DND-41 (cell line): ENCODE data around the gene SPNS2.
A peak's percentile ranks its signal among the peaks of the same experiment; 100 is the strongest.

Experiments
- ATAC-seq: fragments of 200-7000 bp; cut with Tn5 transposase; 3 replicates; pipeline ENCODE4 v1.9.1; 2021; ENCODE audit warnings: low read depth; ENCODE audit not compliant: insufficient read depth
- DNase-seq: peaks from one replicate; pipeline ENCODE4 v3.0.0-alpha.2; 2020
- H2AFZ ChIP-seq: 2 replicates; pipeline ENCODE4 v1.6.0; 2012; ENCODE audit warnings: low read depth, low read length
- H3K27ac ChIP-seq: 2 replicates; pipeline ENCODE4 v1.5.1; 2012; ENCODE audit warnings: low read length, inconsistent platforms
- H3K27me3 ChIP-seq: fragments of 200-600 bp; sonication (generic); 2 replicates; pipeline ENCODE4 v1.6.0; 2012; ENCODE audit warnings: low read length, mild to moderate bottlenecking, inconsistent platforms; ENCODE audit not compliant: insufficient read depth, poor library complexity
- H3K36me3 ChIP-seq: 2 replicates; pipeline ENCODE4 v1.5.1; 2012; ENCODE audit warnings: low read length, inconsistent platforms; ENCODE audit not compliant: insufficient read depth
- H3K4me1 ChIP-seq: 2 replicates; pipeline ENCODE4 v1.5.1; 2012; ENCODE audit warnings: mild to moderate bottlenecking, low read length; ENCODE audit not compliant: insufficient read depth
- H3K4me2 ChIP-seq: 2 replicates; pipeline ENCODE4 v1.6.0; 2012; ENCODE audit warnings: mild to moderate bottlenecking, moderate library complexity, low read length, inconsistent platforms; ENCODE audit not compliant: insufficient read depth
- H3K4me3 ChIP-seq, 2 experiments: fragments of 200-600 bp in 1 of 2; shearing (Covaris generic) in 1 of 2; 2 replicates each; pipeline ENCODE4 v1.5.1; 2012 to 2016; ENCODE audit warnings: inconsistent platforms in 2 of 2, low read length in 2 of 2, mild to moderate bottlenecking in 2 of 2, low read depth in 1 of 2, moderate library complexity in 1 of 2
- H3K79me2 ChIP-seq: 2 replicates; pipeline ENCODE4 v1.6.0; 2012; ENCODE audit warnings: low read length, inconsistent platforms; ENCODE audit not compliant: insufficient read depth
- H3K9ac ChIP-seq: 2 replicates; pipeline ENCODE4 v1.6.0; 2012; ENCODE audit warnings: low read depth, mild to moderate bottlenecking, inconsistent platforms, low read length, moderate library complexity
- H3K9me3 ChIP-seq: 2 replicates; pipeline ENCODE4 v1.5.1; 2012; ENCODE audit warnings: low read length, moderate library complexity, mild to moderate bottlenecking, inconsistent platforms; ENCODE audit not compliant: insufficient read depth, severe bottlenecking
- H4K20me1 ChIP-seq: 2 replicates; pipeline ENCODE4 v1.6.0; 2012; ENCODE audit warnings: low read length; ENCODE audit not compliant: insufficient read depth
- EZH2 ChIP-seq: IDR thresholded peaks from 3 replicates; pipeline ENCODE4 v1.6.1; 2012; ENCODE audit warnings: borderline replicate concordance, low read depth, mild to moderate bottlenecking, moderate library complexity, low read length, inconsistent platforms; ENCODE audit not compliant: severe bottlenecking
- TF ChIP-seq, protein P1 (sequence below): IDR thresholded peaks from 2 replicates; pipeline ENCODE4 v1.5.1; 2012; ENCODE audit warnings: borderline replicate concordance, low read length, moderate library complexity, mild to moderate bottlenecking; ENCODE audit not compliant: poor library complexity, severe bottlenecking; ENCODE audit errors: extremely low read depth

The SPNS2 gene

DNA sequence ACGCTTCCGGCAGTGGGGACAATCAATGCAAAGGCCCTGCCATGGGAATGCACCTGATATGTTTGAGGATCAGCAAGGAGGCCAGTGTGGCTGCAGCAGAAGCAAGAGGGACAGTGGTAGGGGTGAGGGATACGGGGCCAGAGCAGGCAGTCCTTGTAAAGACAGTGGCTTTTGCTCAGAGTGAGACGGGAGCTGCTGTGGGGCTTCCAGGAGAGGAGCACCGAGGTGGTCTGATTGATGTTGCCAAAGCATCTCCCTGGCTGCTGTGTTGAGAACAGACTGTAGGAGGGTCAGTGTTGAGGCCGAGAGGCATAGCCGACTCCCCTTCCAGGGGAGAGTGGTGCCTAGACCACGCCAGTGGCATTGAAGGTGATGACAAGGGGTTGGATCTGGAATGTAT lies 11.4 kb upstream of the SPNS2 start:
- no peaks in the 10 kb centered on the region for H4K20me1 ChIP-seq
- H3K27ac ChIP-seq = no peak overlapping the region
- TF ChIP-seq, protein P1, sequence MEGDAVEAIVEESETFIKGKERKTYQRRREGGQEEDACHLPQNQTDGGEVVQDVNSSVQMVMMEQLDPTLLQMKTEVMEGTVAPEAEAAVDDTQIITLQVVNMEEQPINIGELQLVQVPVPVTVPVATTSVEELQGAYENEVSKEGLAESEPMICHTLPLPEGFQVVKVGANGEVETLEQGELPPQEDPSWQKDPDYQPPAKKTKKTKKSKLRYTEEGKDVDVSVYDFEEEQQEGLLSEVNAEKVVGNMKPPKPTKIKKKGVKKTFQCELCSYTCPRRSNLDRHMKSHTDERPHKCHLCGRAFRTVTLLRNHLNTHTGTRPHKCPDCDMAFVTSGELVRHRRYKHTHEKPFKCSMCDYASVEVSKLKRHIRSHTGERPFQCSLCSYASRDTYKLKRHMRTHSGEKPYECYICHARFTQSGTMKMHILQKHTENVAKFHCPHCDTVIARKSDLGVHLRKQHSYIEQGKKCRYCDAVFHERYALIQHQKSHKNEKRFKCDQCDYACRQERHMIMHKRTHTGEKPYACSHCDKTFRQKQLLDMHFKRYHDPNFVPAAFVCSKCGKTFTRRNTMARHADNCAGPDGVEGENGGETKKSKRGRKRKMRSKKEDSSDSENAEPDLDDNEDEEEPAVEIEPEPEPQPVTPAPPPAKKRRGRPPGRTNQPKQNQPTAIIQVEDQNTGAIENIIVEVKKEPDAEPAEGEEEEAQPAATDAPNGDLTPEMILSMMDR = no peak
- no peak for TF ChIP-seq EZH2
- no peak overlapping the region for H3K9ac ChIP-seq
- no peaks in the 10 kb centered on the region for H3K9me3 ChIP-seq
- no peak for DNase-seq
- no peak for ATAC-seq
- no peaks in the 10 kb centered on the region for H3K27me3 ChIP-seq
- H2AFZ ChIP-seq = no peak overlapping the region
- H3K36me3 ChIP-seq = peaks cover 15% of the 10 kb centered on the region; the same call in 1 of the 2 replicates
- H3K4me2 ChIP-seq = no peak overlapping the region
- H3K4me1 ChIP-seq = no peaks in the 10 kb centered on the region
- H3K79me2 ChIP-seq = no peaks in the 10 kb centered on the region
- no peak overlapping the region for H3K4me3 ChIP-seq

DNA sequence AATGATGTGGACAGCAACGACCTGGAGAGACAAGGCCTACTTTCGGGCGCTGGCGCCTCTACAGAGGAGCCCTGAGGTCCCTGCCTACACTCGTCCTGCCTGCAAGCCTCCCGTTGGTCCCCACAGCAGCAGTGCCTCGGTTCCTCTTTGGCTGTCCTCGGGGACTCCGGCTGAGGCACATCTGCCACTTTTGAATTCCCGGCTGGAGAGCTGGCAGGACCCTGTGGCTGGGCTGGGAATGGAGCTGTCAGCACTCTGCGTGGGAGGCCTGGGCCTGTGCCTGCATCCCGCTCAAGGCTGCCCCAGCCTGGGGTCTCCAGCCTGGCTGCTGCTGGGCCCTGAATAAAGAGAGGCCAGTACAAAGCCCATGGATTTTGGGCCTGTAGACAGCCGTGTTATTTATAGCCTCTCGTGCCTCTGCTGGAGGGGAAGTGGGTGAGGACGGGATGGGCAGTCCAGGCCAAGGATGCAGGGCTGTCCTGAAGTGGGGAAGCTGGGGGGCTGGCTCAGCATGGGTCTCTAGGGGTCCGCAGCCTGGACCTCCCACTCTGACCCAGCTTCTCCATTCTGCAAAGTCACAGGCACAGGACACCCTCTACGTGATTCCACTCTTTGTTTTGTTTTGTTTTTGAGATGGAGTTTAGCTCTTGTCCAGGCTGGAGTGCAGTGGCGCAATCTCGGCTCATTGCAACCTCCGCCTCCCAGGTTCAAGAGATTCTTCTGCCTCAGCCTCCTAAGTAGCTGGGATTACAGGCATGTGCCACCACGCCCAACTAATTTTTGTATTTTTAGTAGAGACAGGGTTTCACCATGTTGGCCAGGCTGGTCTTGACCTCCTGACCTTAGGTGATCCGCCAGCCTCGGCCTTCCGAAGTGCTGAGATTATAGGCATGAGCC lies 10.6 kb upstream of the SPNS2 start:
- no peak for TF ChIP-seq EZH2
- TF ChIP-seq, protein P1 = no peak
- Histone ChIP-seq H3K36me3 (peaks cover 15% of the 10 kb centered on the region; the same call in 1 of the 2 replicates), H2AFZ (no peak overlapping the region), H3K79me2 (no peaks in the 10 kb centered on the region), H3K9ac (no peak overlapping the region), H3K4me1 (no peaks in the 10 kb centered on the region), H3K4me2 (no peak overlapping the region), H4K20me1 (0 out of 2 replicates have a peak, but pooled peaks cover 1% of the 10 kb centered on the region), H3K27ac (no peak overlapping the region), H3K9me3 (no peaks in the 10 kb centered on the region), H3K27me3 (no peaks in the 10 kb centered on the region), H3K4me3 (no peak overlapping the region)
- ATAC-seq (no peak), DNase-seq (no peak)

DNA sequence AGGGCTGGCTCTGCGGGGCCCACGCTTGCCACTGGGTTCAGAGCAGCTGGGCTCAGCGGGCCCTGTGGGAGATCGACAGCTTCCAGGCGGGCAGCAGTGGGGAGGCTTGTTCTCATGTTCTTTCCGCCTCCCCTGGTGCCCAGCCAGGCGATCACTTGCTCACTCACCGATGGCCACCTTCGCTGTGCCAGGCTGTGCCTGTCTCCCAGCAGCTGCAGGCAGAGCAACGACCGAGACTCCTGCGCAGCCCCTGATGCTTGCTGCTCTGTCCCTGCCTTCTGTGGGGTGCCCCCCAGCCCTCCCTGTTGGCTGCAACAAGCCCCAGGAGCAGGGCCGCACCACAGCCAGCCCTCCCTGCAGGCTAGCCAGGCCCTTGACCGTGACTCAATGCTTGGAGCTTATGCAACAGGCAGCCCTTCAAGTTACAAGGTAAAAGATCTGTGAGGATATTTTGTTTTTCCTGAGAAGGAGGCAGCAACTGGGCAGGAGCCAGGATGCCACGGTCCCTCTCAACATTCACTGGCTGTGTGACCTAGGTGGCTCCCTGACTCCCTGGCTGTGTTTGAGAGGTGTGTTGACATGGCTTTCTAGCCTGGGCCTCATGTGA lies 9.6 kb upstream of the SPNS2 start:
- DNase-seq (no peak), ATAC-seq (no peak)
- Histone ChIP-seq H3K9me3 (no peaks in the 10 kb centered on the region), H3K27me3 (no peaks in the 10 kb centered on the region), H3K4me2 (no peak overlapping the region), H3K79me2 (no peaks in the 10 kb centered on the region), H3K36me3 (peaks cover 15% of the 10 kb centered on the region; the same call in 1 of the 2 replicates), H3K4me3 (no peak overlapping the region), H3K27ac (0 out of 2 replicates have a peak overlapping the region, but pooled peaks have one; percentile 35), H2AFZ (no peak overlapping the region), H3K9ac (no peak overlapping the region), H4K20me1 (0 out of 2 replicates have a peak, but pooled peaks cover 3% of the 10 kb centered on the region), H3K4me1 (no peaks in the 10 kb centered on the region)
- TF ChIP-seq, protein P1 = no peak
- TF ChIP-seq EZH2 = no peak
